HL-60 (cell line): ENCODE data around the gene RBFOX2.

Source experiments
- DNase-seq, 2 experiments: peaks; one replicate each; pipeline ENCODE4 v3.0.0-alpha.2; 2010 to 2020; ENCODE audit warnings: low read depth in 1 of 2, low spot score in 1 of 2
- H3K27ac ChIP-seq: fragments of 250-450 bp; sonication (Bioruptor Pico); replicated peaks from 2 replicates; pipeline ENCODE4 v1.5.1; 2020; ENCODE audit warnings: mild to moderate bottlenecking, moderate library complexity
- H3K27me3 ChIP-seq: fragments of 250-450 bp; sonication (Bioruptor Pico); 2 replicates; pipeline ENCODE4 v1.5.1; 2021; ENCODE audit warnings: mild to moderate bottlenecking, moderate library complexity; ENCODE audit not compliant: insufficient read depth, poor library complexity, severe bottlenecking
- H3K4me3 ChIP-seq: replicated peaks from 2 replicates; pipeline ENCODE4 v1.5.1; 2011; ENCODE audit warnings: mild to moderate bottlenecking, control low read depth, low read length; ENCODE audit not compliant: insufficient read depth
- CTCF ChIP-seq: IDR thresholded peaks from one replicate; pipeline ENCODE4 v1.5.1; 2011; ENCODE audit warnings: low read length, control low read depth, inconsistent platforms; ENCODE audit not compliant: insufficient read depth
- GABPA ChIP-seq: IDR thresholded peaks from 2 replicates; pipeline ENCODE4 v1.6.1; 2012; ENCODE audit warnings: low read depth
- POLR2AphosphoS5 ChIP-seq: IDR thresholded peaks from 2 replicates; pipeline ENCODE4 v1.6.1; 2012; ENCODE audit warnings: low read depth
- REST ChIP-seq: IDR thresholded peaks from 2 replicates; pipeline ENCODE4 v1.6.1; 2012; ENCODE audit warnings: low read depth; ENCODE audit not compliant: insufficient replicate concordance
- SPI1 ChIP-seq: IDR thresholded peaks from 2 replicates; pipeline ENCODE4 v1.6.1; 2012; ENCODE audit warnings: low read depth, mild to moderate bottlenecking, borderline replicate concordance

RBFOX2 gene

GRCh38 chr22:35930933-35931332 lies 97.7 kb downstream of the RBFOX2 start:
- Histone ChIP-seq H3K4me3 (no peak overlapping the region), H3K27me3 (peaks cover 12% of the 10 kb centered on the region), H3K27ac (no peak overlapping the region)
- no peak for TF ChIP-seq CTCF
- no peak for TF ChIP-seq GABPA
- no peak for TF ChIP-seq SPI1
- TF ChIP-seq REST, result no peak
- no peak for TF ChIP-seq POLR2AphosphoS5
- peak in 1 of 2 experiments; percentile 3 for DNase-seq

- no peak overlapping the region for H3K4me3 ChIP-seq
- no peak for DNase-seq
- TF ChIP-seq SPI1 (no peak), REST (no peak), POLR2AphosphoS5 (no peak), CTCF (no peak), GABPA (no peak)
- H3K27me3 ChIP-seq, result peaks cover 9% of the 10 kb centered on the region
- no peak overlapping the region for H3K27ac ChIP-seq
These were observed 100.3 kb downstream of the RBFOX2 start for GRCh38 chr22:35928285-35928798.

GRCh38 chr22:35923026-35923425 lies 105.6 kb downstream of the RBFOX2 start:
- TF ChIP-seq GABPA, result no peak
- TF ChIP-seq REST, result no peak
- no peak for TF ChIP-seq CTCF
- no peak for TF ChIP-seq SPI1
- no peak for TF ChIP-seq POLR2AphosphoS5
- H3K4me3 ChIP-seq, result no peak overlapping the region
- H3K27ac ChIP-seq, result no peak overlapping the region
- DNase-seq, result no peak
- H3K27me3 ChIP-seq, result peaks cover 4% of the 10 kb centered on the region
